ENCODE data around the gene PA2G4. TPM values are rescaled to one million over a fixed set of nuclear protein-coding genes. Genes with fewer than 3 reads are reported as not detected.

Gene PA2G4
- total RNA-seq, 3 donors from 2014 or later = 94.4 to 134 (median 116) TPM

DNA sequence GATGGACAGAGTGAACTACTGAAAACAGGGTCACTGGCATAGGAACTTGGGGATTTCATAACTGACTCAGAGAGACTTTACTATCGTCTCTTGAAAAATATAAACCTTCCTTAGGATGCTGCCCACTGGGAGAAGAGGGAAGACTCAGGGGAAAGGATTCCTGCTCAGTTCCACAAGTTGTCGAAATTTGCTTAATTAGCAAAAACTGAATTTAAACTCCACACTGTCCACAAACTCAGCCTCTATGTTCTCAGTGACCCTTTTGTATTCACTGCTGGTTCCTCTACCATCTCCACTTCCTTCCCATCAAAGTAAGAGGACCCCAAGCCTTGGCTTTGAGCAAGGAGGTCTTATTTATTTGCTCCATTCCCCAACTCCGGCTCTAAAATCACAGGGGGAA, 40.9 kb downstream of the PA2G4 start:
- no peaks in the 10 kb centered on the region for H3K4me1 ChIP-seq
- TF ChIP-seq, protein P1, sequence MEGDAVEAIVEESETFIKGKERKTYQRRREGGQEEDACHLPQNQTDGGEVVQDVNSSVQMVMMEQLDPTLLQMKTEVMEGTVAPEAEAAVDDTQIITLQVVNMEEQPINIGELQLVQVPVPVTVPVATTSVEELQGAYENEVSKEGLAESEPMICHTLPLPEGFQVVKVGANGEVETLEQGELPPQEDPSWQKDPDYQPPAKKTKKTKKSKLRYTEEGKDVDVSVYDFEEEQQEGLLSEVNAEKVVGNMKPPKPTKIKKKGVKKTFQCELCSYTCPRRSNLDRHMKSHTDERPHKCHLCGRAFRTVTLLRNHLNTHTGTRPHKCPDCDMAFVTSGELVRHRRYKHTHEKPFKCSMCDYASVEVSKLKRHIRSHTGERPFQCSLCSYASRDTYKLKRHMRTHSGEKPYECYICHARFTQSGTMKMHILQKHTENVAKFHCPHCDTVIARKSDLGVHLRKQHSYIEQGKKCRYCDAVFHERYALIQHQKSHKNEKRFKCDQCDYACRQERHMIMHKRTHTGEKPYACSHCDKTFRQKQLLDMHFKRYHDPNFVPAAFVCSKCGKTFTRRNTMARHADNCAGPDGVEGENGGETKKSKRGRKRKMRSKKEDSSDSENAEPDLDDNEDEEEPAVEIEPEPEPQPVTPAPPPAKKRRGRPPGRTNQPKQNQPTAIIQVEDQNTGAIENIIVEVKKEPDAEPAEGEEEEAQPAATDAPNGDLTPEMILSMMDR (IDR thresholded peaks at IDR 0.05) = no peak
- no peak for TF ChIP-seq POLR2AphosphoS5 (IDR thresholded peaks at IDR 0.05)
- TF ChIP-seq POLR2A (IDR thresholded peaks at IDR 0.05) = no peak
- intact Hi-C loops (cut with DNase I; ENCODE audit: low total_unique reads) = no loop called here
- H3K27me3 ChIP-seq = no peaks in the 10 kb centered on the region
- H3K36me3 ChIP-seq = peaks cover 9% of the 10 kb centered on the region
- peak overlapping the region in 1 of 2 donors; percentile 14 for H3K27ac ChIP-seq
- H3K9me3 ChIP-seq = no peaks in the 10 kb centered on the region
- no peak overlapping the region for H3K4me3 ChIP-seq
- no peak for DNase-seq (ENCODE audit: low spot score in 2 of 2)

DNA sequence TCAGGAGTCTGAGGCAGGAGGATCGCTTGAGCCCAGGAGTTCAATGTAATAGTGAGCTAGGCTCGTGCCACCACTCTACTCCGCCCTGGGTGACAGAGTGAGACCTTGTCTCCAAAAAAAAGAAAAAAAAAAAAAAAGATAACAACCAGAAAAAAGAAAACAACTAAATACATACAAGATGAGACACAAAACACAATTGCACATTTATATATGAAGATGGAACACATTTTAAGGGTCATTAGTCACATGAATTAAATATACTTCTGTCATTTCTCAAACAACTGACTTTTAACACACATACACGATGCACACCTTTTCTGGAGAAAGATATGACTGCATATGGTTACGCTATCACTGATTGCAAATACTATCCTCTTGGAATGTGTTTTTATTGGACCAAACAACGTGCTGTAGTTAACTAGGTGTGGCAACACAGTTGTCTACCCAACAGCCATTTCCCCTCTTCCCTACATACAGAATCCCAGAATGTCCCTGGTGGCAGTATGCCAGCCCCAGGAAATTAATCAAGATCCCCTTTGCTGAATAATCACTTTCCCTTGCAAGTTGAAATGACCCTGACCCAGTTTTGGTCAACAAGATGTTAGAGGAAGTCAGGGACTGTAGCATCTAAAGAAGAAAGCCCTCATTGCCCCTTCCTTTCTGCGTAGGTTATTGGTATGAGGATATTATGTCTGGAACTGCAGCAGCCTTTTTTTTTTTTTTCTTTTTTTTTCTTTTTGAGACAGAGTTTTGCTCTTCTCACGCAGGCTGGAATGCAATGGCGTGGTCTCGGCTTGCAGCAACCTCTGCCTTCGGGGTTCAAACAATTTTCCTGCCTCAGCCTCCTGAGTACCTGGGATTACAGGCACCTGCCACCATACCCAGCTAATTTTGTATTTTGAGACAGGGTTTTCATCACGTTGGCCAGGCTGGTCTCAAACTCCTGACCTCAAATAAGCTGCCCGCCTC, 42.4 kb downstream of the PA2G4 start:
- Histone ChIP-seq H3K9me3 (no peaks in the 10 kb centered on the region), H3K4me3 (no peak overlapping the region), H3K4me1 (peaks cover 4 to 6% of the 10 kb centered on the region in 2 donors), H3K27ac (peak overlapping the region; percentile 25 to 57), H3K36me3 (peaks cover 9% of the 10 kb centered on the region), H3K27me3 (no peaks in the 10 kb centered on the region)
- no peak for DNase-seq (ENCODE audit: low spot score in 2 of 2)
- intact Hi-C loops (cut with DNase I; ENCODE audit: low total_unique reads) = no loop called here
- TF ChIP-seq, protein P1 (IDR thresholded peaks at IDR 0.05) = no peak
- TF ChIP-seq POLR2A (IDR thresholded peaks at IDR 0.05) = no peak
- peak in 1 of 3 donors; percentile 37 for TF ChIP-seq POLR2AphosphoS5 (IDR thresholded peaks at IDR 0.05)

DNA sequence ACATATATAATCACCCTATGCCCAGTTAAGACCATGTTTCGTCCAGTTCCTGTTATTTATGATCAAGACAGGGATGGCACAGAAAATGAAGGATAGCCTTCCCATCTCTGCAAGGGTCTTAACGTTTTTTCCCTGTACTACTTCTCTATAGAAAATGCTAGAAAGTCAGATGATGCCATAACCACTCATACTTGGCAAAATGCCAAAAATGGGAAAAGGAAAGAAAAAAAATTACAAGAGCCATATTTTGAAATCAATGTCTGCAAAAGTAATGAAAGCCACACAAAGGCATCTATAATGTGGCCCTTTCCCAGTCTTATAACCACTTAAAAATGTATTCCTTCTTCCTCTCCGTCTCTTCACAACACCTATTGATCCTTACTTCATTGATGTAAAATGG, 46.2 kb downstream of the PA2G4 start:
- intact Hi-C loops (cut with DNase I; ENCODE audit: low total_unique reads) = no loop called here
- Histone ChIP-seq H3K9me3 (no peaks in the 10 kb centered on the region), H3K4me1 (peaks cover 4 to 16% of the 10 kb centered on the region in 2 donors), H3K27me3 (no peaks in the 10 kb centered on the region), H3K27ac (peak overlapping the region in 1 of 2 donors; percentile 13), H3K4me3 (no peak overlapping the region), H3K36me3 (no peaks in the 10 kb centered on the region)
- TF ChIP-seq, protein P1 (IDR thresholded peaks at IDR 0.05) = no peak
- TF ChIP-seq POLR2AphosphoS5 (IDR thresholded peaks at IDR 0.05) = no peak
- no peak for TF ChIP-seq POLR2A (IDR thresholded peaks at IDR 0.05)
- DNase-seq (ENCODE audit: low spot score in 2 of 2) = no peak

DNA sequence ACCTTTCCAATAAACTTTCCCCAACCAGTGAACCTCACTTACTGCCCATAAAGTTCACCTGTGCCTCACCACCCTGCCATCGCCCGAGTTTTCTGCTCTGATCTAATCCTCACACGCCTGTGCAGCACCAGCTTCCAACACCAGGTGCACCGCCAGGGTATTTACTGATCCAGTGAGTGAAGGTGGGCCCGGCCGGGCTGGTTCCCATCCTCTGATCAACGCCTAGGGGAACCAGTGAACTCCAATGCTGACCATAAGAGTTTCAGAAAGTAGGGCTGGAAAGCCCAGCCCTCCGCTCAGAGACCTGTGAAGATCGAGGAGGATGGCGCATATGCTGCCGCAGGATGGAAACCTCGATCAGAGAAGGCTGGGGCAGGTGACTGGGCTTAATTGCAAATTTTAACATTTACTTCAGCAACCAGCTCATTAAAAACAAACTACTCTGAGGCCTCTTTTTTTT, 47.3 kb downstream of the PA2G4 start:
- TF ChIP-seq POLR2A (IDR thresholded peaks at IDR 0.05) (no peak), POLR2AphosphoS5 (IDR thresholded peaks at IDR 0.05) (no peak)
- TF ChIP-seq, protein P1 (IDR thresholded peaks at IDR 0.05) = peak; percentile 55 to 85 (median 80)
- intact Hi-C loops (cut with DNase I; ENCODE audit: low total_unique reads) = no loop called here
- H3K4me1 ChIP-seq = peaks cover 4 to 16% of the 10 kb centered on the region in 2 donors

More for the DNA sequence above, 47.3 kb downstream of the PA2G4 start:
- Histone ChIP-seq H3K27ac (peak overlapping the region; percentile 95 to 97), H3K27me3 (no peaks in the 10 kb centered on the region), H3K4me3 (peak overlapping the region; percentile 60 to 75 (median 69)), H3K9me3 (no peaks in the 10 kb centered on the region), H3K36me3 (no peaks in the 10 kb centered on the region)
- peak in 1 of 2 donors; percentile 68 for DNase-seq (ENCODE audit: low spot score in 2 of 2)
